Daoy (cell line): Measurements from ENCODE around the gene DNAJB9. TPM values are rescaled to one million over a fixed set of nuclear protein-coding genes. Genes with fewer than 3 reads are reported as not detected.
"Not testable (repeated sequence)": the region's sequence is repeated elsewhere in the genome, so short reads cannot be mapped to it uniquely, and the experiment has no call there.

Experiments
- DNase-seq: peaks from one replicate; pipeline ENCODE4 v3.0.0-alpha.2; 2015; ENCODE audit warnings: low read depth
- total RNA-seq: library from RNA; depleted of rRNA; stranded (reverse); fragments of >200 nt; shearing (Covaris generic); gene quantifications from 2 replicates; pipeline ENCODE4 v1.2.3, GENCODE V29; 2014; rRNA removed

The DNAJB9 gene
- 26.0 and 27.2 TPM in 2 replicates for total RNA-seq

DNA sequence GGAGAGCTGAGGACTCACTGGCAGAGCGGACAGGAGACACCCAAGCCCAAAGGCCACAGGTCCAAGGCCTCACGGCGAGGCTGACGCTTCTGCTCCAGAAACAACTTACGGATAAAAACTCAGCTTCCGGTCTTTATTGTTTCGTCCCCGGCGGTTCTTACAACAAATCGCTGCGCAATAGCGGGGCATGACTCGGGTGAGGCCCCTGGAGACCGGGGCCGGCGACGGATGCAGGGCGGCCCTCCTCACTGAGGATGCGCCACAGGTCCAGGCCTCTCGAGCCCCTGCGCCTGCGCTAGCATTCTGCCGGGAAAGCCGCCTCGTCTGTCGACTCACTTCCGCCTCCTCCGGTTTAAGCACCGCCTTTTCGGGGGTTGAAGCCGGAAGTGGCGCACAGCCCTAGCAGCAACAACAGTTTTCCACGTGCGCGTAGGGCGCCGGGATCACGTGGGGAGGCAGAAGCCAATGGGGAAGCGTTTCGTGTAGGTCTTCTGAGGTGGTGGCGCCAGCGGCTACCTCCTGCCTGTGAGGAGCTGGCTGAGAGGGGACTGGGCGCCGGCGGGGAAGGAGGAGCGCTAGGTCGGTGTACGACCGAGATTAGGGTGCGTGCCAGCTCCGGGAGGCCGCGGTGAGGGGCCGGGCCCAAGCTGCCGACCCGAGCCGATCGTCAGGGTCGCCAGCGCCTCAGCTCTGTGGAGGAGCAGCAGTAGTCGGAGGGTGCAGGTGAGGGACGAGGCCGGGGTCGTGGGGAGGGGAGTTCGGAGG is at the start of gene DNAJB9, which contains the start of gene THAP5:
Gene DNAJB9 (plus strand): TSS at position 494 of the 765 bp plus-strand sequence. CDS start 1,853 bp downstream, outside the sequence.
Gene THAP5 (minus strand): TSS at position 326 of the 765 bp plus-strand sequence. CDS start 137 bp downstream, at position 189.
- peak; percentile 100 for DNase-seq

DNA sequence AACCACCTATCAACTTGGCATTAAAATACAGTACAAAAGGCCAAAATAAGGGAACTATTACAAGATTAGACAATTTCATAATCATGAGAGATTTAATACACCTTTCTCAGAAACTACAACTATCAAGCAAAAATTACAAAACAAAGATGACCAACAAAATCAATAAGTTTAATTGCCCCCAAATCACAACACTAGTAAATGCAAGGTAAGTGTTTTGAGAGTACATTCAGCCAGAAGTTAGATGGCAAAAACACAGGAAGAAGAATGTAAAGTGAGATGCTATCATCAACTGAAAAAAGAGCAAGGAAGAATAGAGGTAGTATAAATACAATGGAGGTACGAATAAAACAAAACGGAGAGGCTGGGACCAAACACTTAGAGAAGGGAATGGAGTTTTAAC is 46.9 kb upstream of the DNAJB9 start:
- no peak for DNase-seq

DNA sequence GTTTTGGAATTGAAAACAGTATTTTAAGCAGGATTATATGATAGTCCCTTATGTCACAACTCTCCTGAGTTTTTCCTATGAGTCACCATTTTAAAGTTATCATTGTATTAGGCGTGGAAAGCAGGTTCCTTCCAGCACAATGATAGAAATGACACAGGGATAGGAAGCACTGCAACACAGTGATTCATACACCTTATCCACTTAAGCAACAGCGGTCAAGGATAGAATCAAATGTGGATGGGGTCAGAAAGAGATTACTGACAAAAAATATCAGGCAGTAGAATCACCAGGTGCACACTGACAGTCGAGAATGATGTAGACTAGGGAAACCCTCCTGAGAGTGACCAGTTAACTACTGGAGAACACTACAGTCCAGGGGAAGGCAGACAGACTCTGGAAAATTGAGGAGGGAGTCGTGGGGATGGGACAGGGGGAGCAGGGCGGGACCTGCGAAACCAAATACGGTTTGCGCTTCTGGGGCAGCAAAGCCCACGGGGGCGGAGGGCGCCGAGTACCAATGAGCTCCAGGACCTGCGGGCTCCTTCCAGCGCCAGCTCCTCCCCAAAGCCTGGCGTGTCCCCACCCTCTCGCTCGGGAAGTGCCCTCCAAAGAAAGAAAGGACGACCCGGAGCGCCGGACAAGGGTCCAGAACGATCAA is 44.2 kb upstream of the DNAJB9 start:
- DNase-seq: peak; percentile 92

DNA sequence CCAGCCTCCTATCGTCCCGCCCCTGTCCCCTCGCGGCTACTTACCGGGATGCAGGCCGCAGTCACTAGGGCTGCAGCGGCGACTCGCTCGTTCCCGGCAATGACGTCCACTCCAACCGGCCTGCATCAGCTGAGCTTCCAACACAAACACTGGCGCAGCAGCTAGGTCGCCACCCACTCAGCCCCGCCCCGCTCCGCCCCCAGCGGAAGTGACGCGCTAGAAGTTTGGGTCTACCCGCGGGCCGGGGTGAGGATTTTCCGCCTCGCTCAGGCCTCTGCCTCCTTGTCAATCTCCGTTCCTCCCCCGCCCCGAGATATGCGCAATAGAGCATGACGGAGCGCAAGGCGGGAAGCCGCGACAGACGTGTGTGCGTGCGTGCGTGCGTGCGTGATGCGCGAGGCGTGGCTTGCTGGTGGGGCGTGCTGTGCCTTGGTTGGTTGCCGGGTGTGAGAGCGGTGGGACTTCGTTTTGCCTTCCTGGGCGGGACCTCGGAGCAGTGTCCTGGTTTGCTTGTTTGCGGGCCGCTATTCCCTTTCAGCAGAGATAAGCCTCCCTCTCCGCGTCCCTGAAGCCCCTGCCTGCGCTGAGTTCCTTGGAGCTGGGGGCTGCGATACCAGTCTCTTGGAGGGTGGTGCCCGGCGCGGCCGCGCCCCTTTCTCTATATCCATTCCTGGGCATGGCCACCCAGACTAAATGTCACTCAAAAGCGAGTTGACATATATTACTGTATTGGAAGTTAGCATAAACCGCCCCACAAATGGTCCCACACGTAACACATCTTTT is 43.5 kb upstream of the DNAJB9 start, which contains the start of gene PNPLA8:
Gene PNPLA8 (minus strand): TSS at position 151 of the 783 bp plus-strand sequence. CDS start 10,644 bp downstream, outside the sequence.
- DNase-seq: peak; percentile 100

DNA sequence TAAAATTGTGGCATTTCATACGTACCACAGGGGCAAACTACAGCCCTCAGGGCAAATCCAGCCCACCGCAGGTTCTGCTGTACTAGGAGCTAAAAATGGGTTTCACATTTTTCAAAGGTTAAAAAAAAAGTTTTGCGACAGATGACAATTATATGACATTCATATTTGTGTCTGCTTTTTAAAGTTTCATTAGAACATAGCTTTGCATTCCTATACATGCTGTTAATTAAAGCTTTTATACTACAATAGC is 43.0 kb upstream of the DNAJB9 start:
- DNase-seq: no peak

DNA sequence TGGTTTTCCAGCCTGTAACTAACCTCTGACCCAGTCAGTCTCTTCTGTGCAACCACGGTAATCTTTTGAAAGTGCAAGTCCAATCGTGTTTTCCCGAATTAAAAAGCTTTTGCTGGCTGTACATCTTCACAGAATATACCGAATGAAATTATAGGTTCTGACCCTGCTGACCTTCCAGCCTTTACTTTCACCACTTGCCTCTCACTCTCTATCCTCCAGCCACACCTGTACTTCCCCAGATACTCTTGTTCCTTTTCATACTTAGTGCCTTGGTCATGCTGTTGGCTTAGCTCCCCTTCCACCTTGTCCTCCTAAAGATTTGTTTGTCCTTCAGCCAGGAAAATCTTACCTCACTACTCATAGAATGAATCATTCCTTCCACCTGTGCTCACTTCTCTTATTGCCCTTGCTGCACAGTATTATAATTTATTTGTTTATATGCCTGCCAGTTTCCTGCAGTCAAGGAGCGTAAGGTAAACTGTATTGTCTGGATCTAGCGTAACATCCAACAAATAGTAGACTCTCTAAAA is 41.4 kb upstream of the DNAJB9 start:
- DNase-seq: no peak

DNA sequence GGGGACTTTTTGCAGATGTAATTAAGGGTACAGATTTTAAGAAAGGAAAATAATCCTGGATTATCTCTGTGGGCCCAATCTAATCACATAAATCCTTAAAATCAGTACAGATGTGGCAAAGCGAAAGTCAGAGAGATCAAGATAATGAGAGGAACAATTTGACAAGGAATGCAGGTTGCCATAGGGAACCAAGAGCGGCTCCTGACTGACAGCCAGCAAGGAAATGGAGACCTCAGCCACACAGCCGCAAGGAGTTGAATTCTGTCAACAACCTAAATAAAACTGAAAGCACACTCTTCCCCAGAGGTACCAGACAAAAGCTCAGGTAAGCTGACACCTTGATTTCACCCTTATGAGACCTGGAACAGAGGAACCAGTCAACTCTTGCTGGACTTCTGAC is 40.3 kb upstream of the DNAJB9 start:
- DNase-seq: no peak

DNA sequence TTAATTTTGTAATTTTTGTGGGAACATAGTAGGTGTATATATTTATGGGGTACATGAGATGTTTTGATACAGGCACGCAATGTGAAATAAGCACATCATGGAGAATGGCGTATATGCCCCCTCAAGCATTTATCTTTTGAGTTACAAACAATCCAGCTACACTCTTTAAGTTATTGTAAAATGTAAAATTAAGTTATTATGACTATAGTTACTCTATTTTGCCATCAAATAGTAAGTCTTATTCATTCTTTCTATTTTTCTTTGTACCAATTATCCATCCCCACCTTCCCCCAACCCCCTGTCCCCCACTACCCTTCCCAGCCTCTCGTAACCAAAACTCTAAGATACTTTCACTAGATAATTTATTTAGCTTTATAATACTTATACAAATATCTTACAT is 36.0 kb upstream of the DNAJB9 start:
- DNase-seq: no peak

DNA sequence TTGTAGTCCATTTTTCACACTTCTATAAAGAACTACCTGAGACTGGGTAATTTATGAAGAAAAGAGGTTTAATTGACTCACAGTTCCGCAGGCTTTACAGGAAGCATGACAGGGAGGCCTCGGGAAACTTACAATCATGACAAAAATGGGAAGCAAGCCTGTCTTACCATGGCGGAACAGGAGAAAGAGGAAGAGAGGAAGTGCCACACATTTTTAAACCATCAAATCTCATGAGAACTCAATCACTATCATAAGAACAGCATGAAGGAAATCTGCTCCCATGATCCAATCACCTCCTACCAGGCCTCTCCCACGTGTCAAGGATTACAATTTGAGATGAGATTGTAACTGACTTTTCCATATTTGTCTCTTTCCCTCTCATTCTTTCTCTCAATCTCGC is 34.4 kb upstream of the DNAJB9 start:
- DNase-seq: no peak

DNA sequence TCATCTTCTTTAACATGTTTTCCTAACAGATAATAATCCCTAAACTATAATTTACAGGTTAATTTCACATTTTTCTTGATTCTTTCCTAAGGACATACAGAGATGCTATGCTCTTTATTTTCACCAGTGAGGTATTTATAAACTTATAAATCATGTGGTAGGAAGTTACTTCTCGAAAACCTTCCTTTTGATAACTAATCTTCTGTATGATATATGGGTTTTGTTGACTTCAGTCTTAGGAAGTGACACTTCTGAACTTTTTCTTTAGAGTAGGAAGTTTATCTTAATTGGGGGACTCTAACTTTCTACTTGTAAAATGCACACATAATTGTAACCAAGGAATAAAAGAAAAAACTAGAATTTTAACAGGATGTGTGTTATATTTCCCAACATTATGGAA is 33.9 kb upstream of the DNAJB9 start:
- no peak for DNase-seq

DNA sequence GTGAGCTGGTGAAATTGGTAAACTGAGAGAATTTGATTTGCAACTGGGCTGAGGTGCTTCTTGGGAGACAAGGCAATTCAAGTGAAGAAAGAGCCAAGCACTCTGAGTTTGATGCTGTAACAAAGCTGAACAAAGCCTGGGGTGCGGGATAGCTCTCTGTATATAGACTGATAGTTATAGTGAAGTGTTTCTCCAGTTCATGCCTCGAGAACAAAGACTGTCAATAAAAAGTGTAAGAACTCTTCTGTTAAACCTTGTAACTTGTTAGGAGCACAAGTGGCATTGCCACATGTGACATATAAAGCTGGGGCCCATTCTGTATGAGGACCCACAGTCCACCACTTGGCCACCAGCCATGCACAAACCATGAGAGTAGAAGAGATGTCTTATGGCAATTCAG is 32.4 kb upstream of the DNAJB9 start:
- no peak for DNase-seq

DNA sequence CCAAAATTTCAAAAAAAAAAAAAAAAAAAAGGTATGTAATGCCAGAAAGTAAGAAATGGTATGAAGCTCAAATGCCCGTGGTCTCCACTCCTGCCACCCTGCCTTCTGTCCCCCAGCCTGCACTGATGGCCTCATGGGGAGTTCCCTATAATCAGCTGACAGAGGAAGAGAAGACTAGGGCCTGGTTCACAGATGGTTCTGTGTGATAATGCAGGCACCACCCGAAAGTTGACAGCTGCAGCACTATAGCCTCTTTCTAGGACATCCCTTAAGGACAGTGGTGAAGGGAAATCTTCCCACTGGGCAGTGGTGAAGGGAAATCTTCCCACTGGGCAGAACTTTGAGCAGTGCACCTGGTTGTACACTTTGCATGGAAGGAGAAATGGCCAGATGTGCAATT is 31.4 kb upstream of the DNAJB9 start:
- not testable (repeated sequence) for DNase-seq

DNA sequence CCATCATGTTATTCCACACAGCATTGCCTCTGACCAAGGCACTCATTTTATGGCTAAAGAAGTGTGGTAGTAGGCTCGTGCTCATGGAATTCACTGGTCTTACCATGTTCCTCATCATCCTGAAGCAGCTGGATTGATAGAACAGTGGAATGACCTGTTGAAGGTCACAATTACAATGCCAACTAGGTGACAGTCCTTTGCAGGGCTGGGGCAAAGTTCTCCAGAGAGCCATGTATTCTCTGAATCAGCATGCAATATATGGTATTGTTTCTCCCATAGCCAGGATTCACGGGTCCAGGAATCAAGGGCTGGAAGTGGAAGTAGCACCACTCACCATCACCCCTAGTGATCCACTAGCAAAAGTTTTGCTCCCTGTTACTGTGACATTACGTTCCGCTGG is 31.0 kb upstream of the DNAJB9 start:
- not testable (repeated sequence) for DNase-seq

DNA sequence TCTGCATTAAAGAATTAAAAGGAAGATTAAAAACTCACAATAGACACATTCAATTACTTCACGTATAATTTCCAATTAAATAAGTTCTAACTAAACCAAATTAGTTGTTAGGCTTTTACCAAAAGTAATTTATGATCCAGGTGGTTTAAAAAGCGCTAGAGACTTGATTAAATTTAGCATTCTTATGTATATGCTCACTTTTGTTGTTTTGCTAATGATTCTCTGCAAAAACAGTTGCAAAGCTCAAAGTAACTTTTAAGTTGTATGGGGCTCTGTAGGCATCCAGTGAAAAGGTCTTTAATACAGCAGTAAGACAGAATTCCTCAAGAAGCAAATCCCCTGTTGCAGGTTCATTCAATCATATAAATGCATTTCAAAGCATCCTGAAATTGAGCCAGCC is 28.2 kb upstream of the DNAJB9 start:
- no peak for DNase-seq

DNA sequence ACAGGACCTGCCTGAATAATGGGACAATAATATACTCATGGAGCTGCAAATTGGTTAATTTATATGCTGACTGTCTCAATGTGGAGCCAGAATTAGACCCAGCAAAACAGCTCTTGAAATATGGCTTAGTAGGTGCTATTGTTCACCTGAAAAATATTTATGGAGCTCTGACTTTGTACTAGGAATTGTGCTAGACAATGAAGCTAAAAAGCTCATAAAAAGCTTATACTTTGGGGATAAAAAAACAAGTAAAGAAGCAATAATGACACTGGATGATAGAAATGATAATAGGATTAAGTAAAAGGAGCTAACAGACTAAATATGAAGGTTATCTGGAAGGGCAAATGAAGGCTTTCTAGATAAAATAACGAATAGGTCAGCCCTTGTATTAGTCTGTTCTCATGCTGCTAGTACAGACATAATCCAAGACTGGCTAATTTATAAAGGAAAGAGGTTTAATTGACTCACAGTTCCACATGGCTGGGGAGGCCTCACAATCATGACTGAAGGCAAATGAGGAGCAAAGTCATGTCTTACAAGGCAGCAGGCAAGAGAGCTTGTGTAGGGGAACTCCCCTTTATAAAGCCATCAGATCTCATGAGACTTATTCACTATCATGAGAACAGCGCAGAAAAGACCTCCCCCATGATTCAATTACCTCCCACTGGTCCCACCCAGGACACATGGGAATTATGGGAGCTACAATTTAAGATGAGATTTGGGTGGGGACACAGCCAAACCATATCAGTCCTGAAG is 21.4 kb upstream of the DNAJB9 start:
- DNase-seq: not testable (repeated sequence)

DNA sequence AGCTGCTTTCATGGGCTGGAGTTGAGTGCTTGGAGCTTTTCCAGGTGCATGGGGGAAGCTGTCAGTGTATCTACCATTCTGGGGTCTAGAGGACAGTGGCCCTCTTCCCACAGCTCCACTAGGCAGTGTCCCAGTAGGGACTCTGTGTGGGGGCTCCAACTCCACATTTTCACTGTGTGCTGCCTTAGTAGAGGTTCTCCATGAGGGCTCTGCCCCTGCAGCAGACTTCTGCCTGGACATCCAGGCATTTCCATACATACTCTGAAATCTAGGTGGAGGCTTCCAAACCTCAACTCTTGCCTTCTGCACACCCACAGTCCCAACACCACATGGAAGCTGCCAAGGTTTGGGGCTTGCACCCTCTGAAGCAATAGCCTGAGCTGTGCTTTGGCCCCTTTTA is 13.0 kb upstream of the DNAJB9 start:
- not testable (repeated sequence) for DNase-seq

DNA sequence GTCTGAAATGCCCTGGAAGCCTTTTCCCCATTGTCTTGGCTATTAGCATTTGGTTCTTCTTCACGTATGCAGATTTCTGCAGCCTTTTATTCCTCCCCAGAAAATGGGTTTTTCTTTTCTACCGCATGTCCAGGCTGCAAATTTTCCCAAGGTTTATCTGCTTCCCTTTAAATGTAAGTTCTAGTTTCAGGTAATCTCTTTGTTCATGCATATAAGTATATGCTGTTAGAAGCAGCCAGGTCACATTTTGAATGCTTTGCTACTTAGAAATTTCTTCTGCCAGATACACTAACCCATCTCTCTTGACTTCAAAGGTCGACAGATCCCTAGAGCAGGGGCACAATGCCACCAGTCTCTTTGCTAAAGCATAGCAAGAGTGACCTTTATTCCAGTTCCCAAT is 12.5 kb upstream of the DNAJB9 start:
- DNase-seq: no peak

DNA sequence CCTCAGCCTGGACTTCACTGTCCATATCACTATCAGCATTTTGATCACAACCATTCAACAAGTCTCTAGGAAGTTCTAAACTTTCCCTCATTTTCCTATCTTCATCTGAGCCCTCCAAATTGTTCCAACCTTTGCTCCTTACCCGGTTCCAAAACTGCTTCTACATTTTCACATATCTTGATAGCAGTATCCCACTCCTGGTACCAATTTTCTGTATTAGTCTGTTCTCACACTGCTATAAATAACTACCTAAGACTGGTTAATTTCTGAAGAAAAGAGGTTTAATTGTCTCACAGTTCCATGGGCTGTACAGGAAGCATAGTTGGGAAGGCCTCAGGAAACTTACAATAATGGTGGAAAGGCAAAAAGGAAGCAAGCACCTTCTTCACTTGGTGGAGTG is 12.1 kb upstream of the DNAJB9 start:
- DNase-seq: no peak

DNA sequence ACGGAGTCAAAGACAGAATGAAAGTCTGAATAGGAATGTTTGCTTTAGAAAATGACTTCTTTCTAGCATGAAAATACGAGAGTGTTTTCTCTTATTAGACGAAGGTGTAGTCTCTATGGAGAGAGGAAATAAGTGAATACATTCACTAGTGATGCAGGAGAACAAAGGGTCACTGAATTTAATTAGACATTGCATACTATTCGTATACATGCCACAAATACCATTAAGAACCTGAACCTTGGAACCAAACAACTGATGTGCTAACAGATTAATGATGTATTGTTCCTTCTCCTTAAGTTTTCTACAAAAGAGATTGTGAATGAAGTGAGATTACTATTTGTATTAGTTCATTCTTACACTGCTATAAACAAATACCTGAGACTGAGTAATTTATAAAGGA is 10.4 kb upstream of the DNAJB9 start:
- DNase-seq: no peak

DNA sequence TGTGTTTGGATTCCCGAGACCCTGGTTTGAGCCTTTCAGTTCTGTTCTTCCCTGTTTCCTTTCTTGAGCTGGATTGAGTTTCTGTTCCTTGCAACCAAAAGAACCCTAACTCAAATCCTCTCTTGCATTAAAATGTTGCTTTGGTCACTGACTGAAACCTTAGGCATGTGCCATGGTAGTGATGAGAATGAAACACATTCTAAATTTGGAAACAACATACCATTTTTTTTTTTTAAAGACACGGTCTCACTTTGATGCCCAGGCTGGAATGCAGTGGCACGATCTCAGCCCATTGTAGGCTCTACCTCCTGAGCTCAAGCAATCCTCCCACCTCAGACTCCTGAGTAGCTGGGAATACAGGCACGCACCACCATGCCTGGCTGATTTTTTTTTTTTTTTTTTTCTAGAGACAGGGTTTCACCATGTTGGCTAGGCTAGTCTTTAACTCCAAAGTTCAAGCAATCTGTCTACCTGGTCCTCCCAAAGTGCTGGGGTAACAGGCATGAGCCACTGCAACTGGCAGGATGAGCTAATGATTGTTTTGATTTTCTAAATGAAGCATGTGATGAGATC is 8.5 kb upstream of the DNAJB9 start:
- no peak for DNase-seq

DNA sequence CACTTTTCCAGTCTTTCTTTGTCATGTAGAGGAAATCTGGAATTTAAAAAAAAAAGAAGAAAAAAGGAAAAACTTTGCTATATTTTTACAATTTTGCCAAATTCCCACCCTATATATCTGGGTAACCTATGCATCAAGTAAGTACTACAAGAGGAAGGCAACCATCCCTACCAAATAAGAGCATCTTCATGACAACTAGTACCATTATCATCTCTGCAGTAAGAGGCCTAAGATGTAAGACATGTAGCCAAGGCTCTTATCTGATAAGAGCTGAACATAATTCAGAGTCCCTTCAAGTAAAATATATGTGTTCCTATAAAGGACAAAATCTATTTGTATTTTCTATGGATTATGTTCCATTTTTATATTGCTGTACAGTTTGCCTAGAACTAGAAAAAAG is 3.7 kb upstream of the DNAJB9 start:
- no peak for DNase-seq
